Left ventricle myocardium inferior (tissue), 1 donor: ENCODE data around the gene BPI. TPM values are rescaled to one million over a fixed set of nuclear protein-coding genes. Genes with fewer than 3 reads are reported as not detected.
"Not testable (repeated sequence)": the region's sequence is repeated elsewhere in the genome, so short reads cannot be mapped to it uniquely, and the experiment has no call there.

Experiments used
- DNase-seq: peaks from one replicate; pipeline ENCODE4 v3.0.0-alpha.2; 2020
- H3K27ac ChIP-seq: fragments of 200-600 bp; replicated peaks from 2 replicates; pipeline ENCODE4 v1.8.0; 2021
- H3K27me3 ChIP-seq: fragments of 200-600 bp; 2 replicates; pipeline ENCODE4 v1.8.0; 2021; ENCODE audit warnings: low read depth
- H3K36me3 ChIP-seq: fragments of 200-600 bp; 2 replicates; pipeline ENCODE4 v1.8.0; 2021
- H3K4me1 ChIP-seq: fragments of 200-600 bp; 2 replicates; pipeline ENCODE4 v1.8.0; 2021
- H3K4me3 ChIP-seq: fragments of 200-600 bp; 2 replicates; pipeline ENCODE4 v1.8.0; 2021; ENCODE audit warnings: mild to moderate bottlenecking, moderate library complexity
- H3K9me3 ChIP-seq: fragments of 200-600 bp; replicated peaks from 2 replicates; pipeline ENCODE4 v1.8.0; 2021
- CTCF ChIP-seq: fragments of 200-600 bp; IDR thresholded peaks from 2 replicates; pipeline ENCODE4 v1.8.0; 2021; ENCODE audit warnings: antibody characterized with exemption, mild to moderate bottlenecking, borderline replicate concordance
- intact Hi-C: fragments of 100-400 bp; cut with micrococcal nuclease; formaldehyde crosslinking; loops from one replicate; pipeline ENCODE4 v1.11.0; 2022
- long read RNA-seq: library from polyadenylated mRNA; unstranded; transcript quantifications from one replicate; pipeline ENCODE4 v2.0.0, GENCODE V29; 2021
- total RNA-seq: library from RNA; stranded (reverse); fragmentation: NEBNext Ultra II Directional; extraction: Animal tissue kit (Norgen Biotek cat#: 25700); gene quantifications from one replicate; pipeline ENCODE4 v1.2.1, GENCODE V29; 2021
- donor health status: DM: no; HTN: yes; CAD: no; lungs with severe emphysema.

Gene BPI
- total RNA-seq, result not detected
- long read RNA-seq, result 0 reads

- DNase-seq, result peak; percentile 27
- H3K9me3 ChIP-seq, result no peaks in the 10 kb centered on the region
- no peak within 1 kb of the TSS for H3K27ac ChIP-seq
- no peak within 1 kb of the TSS for H3K4me3 ChIP-seq
- no peaks in the 10 kb centered on the region for H3K36me3 ChIP-seq
- TF ChIP-seq CTCF, result no peak
- H3K27me3 ChIP-seq, result peaks cover 57% of the 10 kb centered on the region
- H3K4me1 ChIP-seq, result peaks cover 8% of the 10 kb centered on the region
- intact Hi-C loops, result no loop called here
Measured at GRCh38 chr20:38303908-38304379, at the start of gene BPI. Gene BPI, plus strand, starts transcription at chr20:38304156. Its CDS starts 68 bp downstream, at chr20:38304224.

- H3K9me3 ChIP-seq, H3K4me3 ChIP-seq, DNase-seq, intact Hi-C loops, H3K36me3 ChIP-seq: not testable (repeated sequence)
- Histone ChIP-seq H3K27ac (peak overlapping the region; percentile 63), H3K4me1 (peaks cover 26% of the 10 kb centered on the region), H3K27me3 (peaks cover 13% of the 10 kb centered on the region)
Measured at GRCh38 chr20:38254621-38255020, 49.3 kb upstream of the BPI start.

GRCh38 chr20:38255393-38255792 is 48.6 kb upstream of the BPI start:
- peaks cover 29% of the 10 kb centered on the region for H3K4me1 ChIP-seq
- H3K4me3 ChIP-seq, result no peak overlapping the region
- intact Hi-C loops, result no loop called here
- no peaks in the 10 kb centered on the region for H3K9me3 ChIP-seq
- peak overlapping the region; percentile 63 for H3K27ac ChIP-seq
- TF ChIP-seq CTCF, result no peak
- no peak for DNase-seq
- peaks cover 21% of the 10 kb centered on the region for H3K27me3 ChIP-seq
- H3K36me3 ChIP-seq, result no peaks in the 10 kb centered on the region

GRCh38 chr20:38256021-38256420 is 47.9 kb upstream of the BPI start:
- Histone ChIP-seq H3K4me1 (peaks cover 29% of the 10 kb centered on the region), H3K4me3 (no peak overlapping the region)
- intact Hi-C loops, result no loop called here

GRCh38 chr20:38256966-38257365 is 47.0 kb upstream of the BPI start:
- TF ChIP-seq CTCF, result no peak
- Histone ChIP-seq H3K9me3 (no peaks in the 10 kb centered on the region), H3K27me3 (peaks cover 36% of the 10 kb centered on the region), H3K36me3 (no peaks in the 10 kb centered on the region), H3K27ac (peak overlapping the region; percentile 63), H3K4me1 (peaks cover 26% of the 10 kb centered on the region), H3K4me3 (no peak overlapping the region)
- intact Hi-C loops, result no loop called here
- no peak for DNase-seq

More at GRCh38 chr20:38256021-38256420, 47.9 kb upstream of the BPI start:
- DNase-seq, result no peak
- no peak for TF ChIP-seq CTCF
- Histone ChIP-seq H3K9me3 (no peaks in the 10 kb centered on the region), H3K27ac (peak overlapping the region; percentile 63), H3K36me3 (no peaks in the 10 kb centered on the region), H3K27me3 (peaks cover 27% of the 10 kb centered on the region)

GRCh38 chr20:38258545-38259215 is 45.3 kb upstream of the BPI start:
- no peaks in the 10 kb centered on the region for H3K9me3 ChIP-seq
- intact Hi-C loops, result no loop called here
- no peak overlapping the region for H3K27ac ChIP-seq
- H3K4me1 ChIP-seq, result peaks cover 13% of the 10 kb centered on the region
- TF ChIP-seq CTCF, result no peak
- peaks cover 46% of the 10 kb centered on the region for H3K27me3 ChIP-seq
- no peak for DNase-seq
- peak overlapping the region; percentile 63 for H3K4me3 ChIP-seq
- H3K36me3 ChIP-seq, result no peaks in the 10 kb centered on the region
